ENCODE data around the gene LIM2.
"Not testable (repeated sequence)": the region's sequence is repeated elsewhere in the genome, so short reads cannot be mapped to it uniquely, and the experiment has no call there.

LIM2 gene, protein sequence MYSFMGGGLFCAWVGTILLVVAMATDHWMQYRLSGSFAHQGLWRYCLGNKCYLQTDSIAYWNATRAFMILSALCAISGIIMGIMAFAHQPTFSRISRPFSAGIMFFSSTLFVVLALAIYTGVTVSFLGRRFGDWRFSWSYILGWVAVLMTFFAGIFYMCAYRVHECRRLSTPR

DNA sequence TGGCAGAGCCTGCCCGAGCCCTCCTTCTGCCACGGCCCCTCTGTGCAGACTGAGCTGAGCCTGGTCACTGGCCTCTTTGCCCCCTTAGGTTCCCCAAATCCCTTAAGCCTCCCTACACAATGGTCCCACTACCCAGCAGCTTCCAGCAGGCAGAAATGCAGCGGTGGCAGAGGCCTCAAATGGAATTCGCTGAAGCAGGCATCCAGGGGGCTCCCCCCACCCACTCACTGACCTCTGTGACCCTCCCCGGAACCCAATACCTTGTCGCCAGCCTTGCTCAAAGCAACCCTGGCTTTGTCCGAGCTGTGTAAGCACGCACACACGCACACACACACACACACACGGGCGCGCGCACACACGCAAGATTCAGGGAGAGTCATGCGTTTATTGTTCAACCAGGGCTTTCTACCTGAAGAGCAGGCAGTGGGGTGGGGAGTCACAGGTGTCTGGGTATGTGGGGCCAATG lies at the start of gene LIM2:
LIM2 (minus strand) TSS at position 51 of the 466 bp plus-strand sequence. CDS start 531 bp downstream, outside the sequence.
- no peak for DNase-seq

DNA sequence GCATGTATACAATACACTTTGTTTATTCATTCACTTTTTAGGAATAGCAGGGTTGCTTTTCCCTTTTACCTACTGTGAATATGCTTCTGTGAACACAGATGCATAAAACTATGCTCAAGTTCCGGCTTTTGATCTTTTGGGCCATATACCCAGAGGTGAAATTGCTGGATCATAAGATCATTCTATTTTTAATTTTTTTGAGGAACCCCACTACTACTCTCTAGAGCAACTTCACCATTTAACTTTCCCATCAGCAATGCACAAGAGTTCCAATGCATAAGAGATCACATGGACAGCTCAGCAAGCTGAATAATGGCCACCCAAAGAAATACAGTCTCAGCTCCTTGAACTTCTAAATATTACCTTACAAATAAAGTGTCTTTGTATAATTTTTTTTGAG lies 46.7 kb upstream of the LIM2 start:
- DNase-seq, result no peak

DNA sequence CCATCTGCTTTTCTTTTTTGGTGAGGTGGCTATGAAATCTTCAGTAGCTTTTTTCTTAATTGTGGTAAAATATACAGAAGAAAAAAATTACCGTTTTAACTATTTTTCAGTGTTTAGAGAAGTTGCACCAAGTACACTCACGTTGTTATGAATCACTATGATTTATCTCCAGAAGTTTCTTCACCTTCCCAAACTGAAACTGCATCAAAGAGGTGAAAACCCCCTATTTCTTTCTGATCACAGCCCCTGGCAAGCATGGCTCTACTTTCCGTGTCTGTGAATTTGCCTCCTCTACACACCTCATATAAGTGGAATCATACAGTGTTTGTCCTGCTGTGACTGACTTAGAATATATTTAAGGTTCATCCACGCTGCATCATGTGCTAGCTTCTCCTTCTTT lies 45.3 kb upstream of the LIM2 start:
- no peak for DNase-seq

DNA sequence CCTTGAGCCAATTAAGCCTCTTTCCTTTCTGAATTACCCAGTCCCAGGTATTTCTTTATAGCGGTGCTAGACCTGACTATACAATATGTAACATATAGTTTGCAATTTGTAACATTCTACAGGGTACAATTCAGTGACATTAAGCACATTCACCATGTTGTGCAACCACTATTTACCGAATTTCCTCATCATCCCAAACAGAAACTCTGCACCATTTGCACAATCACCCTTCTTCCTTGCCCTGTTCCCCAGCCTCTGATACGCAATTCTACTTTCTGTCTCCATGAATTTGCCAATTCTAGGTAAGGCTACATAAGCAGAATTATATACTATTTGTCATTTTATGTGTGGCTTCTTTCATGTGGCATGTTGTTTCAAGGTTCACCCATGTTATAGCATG lies 43.4 kb upstream of the LIM2 start:
- no peak for DNase-seq

DNA sequence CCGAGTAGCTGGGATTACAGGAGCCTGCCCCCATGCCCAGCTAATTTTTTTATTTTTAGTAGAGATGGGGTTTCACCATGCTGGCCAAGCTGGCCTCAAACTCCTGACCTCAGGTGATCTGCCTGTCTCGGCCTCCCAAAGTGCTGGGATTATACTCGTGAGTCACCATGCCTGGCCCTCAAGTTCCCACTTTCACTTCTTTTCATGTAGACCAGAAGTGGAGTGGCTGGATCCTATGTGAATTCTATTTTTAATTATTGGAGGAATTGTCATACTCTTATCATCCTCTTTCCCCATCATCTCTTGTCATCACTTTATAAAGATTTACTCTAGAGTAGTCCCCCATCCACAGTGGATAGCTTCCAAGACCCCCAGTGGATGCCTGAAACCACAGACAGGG lies 42.4 kb upstream of the LIM2 start:
- no peak for DNase-seq

DNA sequence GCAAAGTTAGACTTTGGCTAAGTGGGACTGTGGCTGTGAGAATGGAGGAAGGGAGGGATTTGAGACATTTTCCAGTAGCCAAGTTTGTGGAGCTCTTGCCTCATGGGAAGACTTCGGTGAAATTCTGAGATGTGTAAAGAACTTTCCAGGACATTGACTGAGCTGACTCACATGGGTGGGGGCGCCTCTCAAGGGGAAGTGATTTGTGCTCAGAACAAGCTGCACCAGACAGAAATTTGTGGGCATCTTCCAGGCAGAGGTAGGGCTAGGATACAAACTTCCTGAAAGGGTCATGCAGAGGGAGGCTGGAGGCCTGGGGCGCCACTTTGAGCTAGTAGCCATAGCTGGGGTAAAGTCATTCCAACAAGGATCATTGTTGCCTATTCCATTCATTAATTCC lies 39.4 kb upstream of the LIM2 start:
- DNase-seq, result no peak

DNA sequence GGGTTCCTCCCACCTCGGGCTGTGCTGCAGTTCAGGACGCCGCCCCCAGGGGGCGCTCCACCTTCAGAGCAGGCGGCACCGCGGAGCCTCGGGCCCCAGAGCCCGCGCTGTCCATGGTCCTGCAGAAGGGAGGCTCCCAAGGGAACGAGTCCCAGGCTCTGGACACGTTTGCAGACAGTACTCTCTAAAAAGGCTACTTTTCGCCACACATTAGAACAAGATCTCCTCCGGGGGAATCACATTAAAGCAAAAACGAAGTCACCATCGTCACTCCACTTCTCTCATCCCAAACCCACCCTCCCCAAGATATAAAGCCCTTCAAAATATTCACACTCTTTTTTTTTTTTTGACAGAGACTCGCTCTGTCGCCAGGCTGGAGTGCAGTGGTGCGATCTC lies 34.3 kb upstream of the LIM2 start:
- DNase-seq, result peak; percentile 22

DNA sequence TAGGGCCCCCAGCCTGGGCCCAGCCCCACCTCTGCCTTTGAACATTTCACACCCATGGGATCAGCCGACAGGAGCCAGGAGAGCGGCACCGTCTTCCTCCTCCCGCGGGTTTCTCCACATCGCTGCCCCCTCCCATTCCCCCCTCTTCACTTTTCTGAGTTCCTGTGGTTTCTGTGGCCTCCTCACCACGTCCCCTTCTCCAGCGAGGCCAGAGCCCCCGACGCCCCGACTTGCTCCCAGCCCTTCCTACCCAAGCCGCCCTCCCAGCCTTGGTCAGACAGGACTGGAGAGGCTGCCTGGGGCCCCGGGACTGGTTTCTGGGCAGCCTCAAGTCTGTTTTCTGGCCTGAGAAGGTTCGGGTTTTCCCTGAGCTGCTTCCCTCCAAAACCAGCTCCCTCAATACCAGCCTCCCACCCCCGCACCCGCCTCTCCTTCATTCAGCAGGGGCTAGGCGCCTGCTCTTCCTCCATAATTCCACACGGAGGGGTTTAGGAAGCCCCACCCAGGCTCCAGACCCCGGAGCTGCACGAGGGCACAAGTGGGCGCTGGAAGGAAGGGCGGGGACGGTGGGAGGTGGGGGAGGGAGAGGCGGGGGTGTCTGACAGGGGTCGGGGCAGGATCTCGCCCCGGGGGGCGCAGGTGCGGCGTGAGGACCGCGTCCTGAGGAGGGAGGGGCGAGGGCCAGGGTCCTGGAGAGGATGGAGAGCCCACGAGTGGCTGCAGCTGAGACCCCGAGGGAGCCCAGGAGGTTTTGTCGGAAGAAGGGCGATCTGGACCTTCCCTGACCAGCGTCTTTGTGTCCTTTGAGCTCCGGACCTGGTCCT lies 33.7 kb upstream of the LIM2 start:
- DNase-seq, result no peak

DNA sequence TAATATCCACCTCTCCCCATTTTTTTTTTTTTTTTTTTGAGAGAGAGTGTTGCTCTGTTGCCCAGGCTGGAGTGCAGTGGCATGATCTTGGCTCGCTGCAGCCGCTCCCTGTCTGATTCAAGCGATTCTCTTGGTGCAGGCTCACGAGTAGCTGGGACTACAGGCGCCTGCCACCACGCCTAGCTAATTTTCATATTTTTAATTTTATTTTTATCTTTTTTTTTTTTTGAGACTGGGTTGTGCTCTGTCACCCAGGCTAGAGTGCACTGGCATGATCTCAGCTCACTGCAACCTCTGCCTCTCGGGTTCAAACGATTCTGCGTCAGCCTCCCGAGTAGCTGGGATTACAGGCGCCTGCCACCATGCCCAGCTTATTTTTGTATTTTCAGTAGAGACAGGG lies 32.7 kb upstream of the LIM2 start:
- not testable (repeated sequence) for DNase-seq

DNA sequence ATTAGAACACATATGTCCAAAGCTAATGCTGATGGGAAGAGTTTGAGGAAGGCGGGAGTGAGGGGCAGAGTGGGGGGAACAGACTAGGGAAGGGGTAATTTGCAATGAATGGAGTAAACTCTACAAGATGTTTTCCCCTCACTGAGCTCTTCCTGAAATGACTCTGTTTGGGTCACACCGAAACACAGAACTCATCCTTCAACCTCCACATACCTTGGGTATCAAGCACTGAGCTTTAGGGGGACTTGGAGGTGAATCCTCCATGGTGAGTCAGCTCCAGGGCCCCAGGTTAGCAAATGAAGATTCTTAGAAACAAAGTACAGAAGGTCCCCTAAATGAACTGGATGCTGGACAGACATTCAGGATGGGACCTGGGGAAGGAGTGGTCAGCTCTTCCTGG lies 30.9 kb upstream of the LIM2 start:
- no peak for DNase-seq

DNA sequence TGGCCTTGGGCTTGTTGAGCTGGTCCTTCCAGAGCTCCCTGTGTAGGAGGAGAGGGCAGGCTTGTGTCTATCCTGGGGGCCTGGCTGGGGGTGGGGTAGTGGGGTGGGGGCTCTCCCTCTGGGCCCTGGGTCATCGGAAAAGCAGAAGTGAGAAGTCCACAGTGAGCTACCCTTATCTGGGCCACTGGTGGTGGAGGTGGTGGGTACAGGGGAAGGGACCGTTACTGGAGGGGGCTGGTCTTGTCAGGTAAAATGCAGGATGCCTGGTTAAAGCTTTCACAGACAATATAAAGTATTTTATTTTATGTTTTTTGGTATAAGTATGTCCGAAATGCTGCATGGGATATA lies 30.0 kb upstream of the LIM2 start:
- DNase-seq, result no peak

DNA sequence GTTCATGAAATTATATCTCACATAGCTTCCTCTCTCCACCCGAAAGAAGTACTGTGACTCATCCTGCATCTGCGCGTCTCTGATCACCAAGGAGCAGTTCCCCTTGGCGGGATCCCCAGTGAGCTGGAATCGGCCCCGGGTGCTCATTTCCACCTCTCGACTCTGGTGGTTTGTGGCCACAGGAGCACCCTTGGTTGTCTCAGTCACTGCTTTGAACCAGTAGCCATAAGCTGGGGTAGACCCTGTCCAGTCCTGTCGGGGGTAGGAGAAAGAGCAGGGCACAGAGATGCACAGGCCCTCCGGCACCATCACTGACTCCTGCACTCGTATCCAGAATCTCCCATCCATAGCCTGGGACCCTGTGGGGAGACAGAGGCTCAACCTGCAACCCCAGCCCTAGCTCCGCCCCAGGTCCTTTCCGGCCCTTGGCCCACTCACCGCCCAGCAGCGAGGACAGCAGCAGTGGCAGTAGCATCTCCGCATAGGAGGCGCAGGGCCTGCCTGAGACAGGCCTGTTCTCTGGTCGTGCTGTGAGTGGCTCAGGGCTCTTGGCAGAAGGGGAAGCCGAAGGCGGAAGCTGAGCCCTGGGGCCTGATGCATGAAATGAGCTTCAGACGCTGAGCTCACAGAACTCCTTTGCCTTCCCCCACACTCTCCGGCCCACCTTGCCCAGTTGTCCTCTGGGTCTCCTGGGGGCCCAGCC lies 29.5 kb upstream of the LIM2 start, which contains the start of gene SIGLEC10:
SIGLEC10 (minus strand) TSS at position 536 of the 703 bp plus-strand sequence; CDS start at position 475, 61 bp downstream.
- DNase-seq, result no peak

DNA sequence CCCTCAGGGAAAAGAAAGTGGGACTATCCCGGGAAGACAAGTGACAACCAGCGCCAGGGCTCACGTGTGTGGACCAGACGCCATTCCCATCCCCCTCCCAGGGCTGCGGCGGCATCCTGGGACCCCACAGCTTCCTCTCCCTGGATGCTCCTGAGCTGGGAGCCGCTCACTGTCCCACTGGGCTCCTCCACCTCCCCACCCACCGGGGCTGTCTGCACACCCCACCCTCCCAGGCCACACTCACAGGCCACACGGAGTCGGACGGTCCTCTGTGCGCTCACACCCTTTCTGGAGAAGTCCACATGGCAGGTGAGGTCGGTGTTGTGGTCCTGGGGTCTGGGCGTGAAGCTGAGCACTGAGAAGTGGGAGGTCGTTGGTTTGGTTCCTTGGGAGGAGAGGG lies 28.6 kb upstream of the LIM2 start:
- not testable (repeated sequence) for DNase-seq

DNA sequence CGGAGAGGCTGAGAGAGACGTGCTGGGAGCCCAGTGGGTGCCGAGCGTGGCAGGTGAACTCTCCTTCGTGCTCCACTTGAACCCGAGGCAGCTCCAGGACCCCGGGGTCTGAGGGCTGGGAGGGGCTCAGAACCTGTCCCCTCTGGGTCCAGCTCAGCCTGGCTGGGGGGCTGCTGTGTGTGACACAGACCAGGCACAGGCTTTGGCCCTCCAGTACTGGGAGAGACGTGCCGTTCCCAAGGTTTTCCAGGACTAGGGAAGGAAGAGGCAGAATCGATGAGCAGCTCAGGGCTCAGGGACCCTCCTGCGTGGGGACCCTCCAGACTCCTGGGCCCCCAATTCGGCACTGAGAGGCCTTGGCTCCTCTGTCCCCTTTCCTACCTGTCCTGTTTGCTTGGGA lies 27.4 kb upstream of the LIM2 start:
- no peak for DNase-seq

DNA sequence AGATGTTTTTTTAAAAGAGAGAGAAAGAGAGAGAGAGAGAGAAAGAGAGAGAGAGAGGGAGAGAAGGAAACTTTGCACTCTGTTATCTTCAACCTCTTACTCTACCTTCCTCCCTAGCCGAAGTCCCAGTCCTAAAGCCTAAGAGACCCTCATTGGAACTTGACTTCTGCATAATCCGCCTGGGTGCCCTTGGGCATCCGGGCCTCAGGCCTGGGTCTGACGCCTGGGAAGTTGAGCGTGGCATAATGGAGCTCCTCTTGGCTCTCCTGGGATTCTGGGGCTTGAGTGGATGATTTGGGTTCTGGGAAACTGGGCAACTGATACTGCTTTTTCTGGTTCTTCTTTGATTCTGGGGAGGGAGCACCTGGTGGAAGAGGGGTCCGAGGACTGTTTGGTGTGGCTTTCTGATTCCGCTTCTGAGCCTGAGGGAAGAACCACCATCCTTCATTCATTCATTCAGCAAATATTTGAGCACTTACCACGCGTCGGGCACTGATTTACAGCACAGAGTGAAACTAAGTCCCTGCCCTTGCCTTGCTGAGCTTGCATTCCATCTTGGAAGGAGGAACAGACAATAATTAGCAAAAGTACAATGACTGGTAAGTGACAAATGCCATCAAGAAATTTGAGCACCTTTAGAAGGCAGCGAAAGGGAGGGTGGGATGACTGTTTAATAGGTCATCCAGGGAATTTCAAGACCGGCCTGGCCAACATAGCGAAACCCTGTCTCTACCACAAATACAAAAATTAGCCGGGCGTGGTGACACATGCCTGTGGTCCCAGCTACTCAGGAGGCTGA lies 23.4 kb upstream of the LIM2 start:
- no peak for DNase-seq

DNA sequence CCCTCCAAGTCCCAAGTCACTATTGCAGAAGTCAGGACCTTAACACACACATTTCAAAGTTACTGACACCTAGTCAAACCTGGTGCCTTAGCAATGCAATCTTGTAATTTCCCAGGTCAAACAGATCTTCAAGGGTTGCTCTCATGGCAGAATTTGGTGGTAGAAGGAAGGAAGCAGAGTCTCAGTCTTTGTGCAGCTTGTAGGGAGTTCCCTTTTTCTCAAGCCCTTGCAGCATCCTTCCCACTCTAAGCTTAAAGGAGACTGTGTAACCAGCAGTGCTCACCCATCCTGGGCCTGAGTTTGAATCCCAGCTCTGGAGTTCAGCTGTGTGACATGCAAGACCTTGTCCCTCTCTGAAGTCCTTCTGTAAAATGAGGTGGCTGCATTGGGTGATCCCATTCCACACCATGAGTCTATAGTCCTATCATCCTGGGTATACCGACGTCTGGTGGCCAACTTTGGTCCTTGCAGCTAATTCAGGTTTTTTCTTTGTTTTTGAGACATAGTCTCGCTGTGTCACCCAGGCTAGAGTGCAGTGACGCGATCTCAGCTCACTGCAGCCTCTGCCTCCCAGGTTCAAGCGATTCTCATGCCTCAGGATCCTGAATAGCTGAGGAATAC lies 19.8 kb upstream of the LIM2 start:
- DNase-seq, result no peak

DNA sequence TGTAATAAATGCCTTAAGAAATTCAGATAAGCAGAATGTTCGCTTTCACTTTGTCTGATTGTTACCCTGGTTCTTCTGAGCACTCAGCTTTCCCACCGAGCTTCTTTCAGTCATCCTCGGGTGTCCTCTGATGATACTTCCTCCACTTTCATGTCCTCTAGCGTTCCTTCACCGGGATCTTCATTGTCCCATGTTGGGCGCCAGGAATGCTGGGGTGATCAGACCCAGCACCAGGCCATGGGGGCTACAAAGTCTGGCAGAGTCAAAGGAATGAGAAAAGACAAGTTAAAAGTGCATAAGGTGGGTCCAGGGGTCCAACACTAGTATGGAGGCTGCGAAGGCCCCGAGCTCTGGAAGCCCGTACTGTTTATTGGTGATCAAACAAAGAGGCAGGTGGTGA lies 14.3 kb upstream of the LIM2 start:
- no peak for DNase-seq

DNA sequence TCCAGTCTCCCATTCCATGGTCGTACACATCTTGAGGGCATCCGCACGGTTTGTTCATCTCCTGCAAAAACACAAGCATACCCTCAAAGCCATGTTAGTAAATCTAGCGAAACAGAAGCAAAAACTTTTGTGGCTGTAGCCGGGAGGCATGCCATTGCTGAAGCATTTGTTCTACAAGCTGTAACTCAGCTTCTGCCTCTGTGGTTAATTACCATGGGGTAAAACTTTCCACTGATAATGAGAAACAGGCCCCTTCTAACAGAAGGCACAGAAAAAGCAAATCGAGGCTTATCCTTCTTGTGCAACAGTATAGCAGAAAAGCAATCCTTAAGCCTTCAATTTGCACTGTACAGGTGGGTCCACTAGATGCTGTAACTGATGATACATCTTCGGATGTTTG lies 12.2 kb upstream of the LIM2 start:
- not testable (repeated sequence) for DNase-seq

DNA sequence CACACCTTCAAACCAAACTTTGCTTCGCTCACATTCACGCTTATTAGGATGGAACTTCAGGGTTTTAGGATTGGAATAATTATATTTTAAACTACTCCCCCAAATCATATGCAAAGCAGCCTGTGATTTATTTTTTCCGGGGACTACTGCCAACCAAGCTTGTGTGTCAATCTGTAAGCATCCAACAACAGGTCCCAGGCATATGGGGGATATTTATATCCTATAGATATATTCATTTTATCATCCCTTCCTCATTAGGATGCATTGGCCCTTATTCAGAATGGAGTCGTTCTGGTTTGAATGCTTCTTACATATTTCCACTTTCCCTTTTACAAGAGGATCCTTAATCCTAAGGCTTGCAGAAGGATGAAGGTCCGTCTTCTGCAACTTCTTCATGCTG lies 11.5 kb upstream of the LIM2 start:
- DNase-seq, result no peak

DNA sequence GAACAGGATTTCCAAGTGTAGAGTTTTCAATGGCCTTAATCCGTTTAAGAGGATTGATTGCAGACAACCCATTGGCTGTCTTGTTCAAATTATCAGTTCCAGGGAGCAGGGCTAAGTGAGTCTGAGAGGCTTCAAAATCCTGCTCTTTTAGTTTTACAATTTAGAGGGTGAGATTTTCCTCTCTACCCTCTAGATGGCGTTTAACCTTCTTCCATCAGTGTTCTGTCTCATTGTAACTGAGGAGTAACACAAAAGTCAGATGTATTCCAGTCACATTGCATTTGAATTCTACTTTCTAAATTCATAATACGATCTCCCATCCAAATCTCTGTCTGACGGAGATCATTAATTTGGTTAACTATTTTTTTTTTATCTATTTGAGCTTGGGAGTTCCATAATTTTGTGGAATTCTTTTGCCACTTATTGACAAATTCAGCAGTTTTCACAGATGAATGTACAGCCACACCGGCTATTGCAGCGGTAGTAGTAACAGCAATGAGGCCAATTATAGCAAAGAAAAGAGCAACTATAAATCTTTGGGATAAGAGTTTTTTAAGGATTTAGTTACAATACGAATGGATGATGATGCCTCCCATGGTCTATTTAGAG lies 10.4 kb upstream of the LIM2 start:
- DNase-seq, result peak; percentile 17

DNA sequence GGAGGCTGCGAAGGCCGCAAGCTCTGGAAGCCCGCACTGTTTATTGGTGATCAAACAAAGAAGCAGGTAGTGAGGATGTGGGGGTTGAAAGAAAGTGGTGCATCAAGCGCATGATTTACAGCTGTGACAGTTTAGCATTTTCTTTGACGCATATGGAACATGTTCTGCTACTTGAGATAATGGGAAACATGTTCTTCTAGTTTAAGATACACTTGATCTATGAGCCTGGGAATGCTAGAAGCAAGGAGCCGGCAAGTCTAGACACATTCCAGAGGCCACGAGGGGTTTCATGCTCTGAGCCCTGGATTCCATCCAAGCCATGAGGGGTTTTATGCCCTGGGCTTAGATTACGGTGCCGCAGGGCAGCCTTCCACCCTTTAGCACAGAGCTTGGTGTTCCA lies 9.7 kb upstream of the LIM2 start:
- DNase-seq, result not testable (repeated sequence)

DNA sequence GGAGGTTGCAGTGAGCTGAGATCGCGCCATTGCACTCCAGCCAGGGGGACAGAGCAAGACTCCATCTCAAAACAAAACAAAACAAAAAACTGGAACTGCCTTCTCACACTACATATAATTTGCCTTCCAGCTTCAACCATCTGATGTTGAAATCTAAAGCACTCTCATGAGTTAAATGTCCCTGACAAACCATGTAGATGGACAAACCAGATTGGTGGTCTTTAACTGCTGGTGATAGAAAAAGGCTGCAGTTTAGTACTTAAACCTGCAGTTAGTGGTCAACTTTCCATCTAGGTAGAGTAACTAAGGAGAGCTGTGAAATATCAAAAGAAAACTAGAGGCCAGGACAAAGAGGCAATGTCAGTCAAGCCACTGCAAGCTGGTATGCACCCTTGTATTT lies 8.4 kb upstream of the LIM2 start:
- DNase-seq, result no peak
